Measurements from ENCODE around the gene PAPPA. TPM values are rescaled to one million over a fixed set of nuclear protein-coding genes. Genes with fewer than 3 reads are reported as not detected.

Gene PAPPA
- total RNA-seq, 1 donor from 2014 or later, result 219 TPM

GRCh38 chr9:116123171-116123570, 30.4 kb upstream of the PAPPA start:
- Mint-ChIP-seq H3K4me1 (ENCODE audit: low read depth) (no peaks in the 10 kb centered on the region), H3K27me3 (ENCODE audit: low read depth) (no peaks in the 10 kb centered on the region), H3K36me3 (ENCODE audit: low read depth) (peaks cover 6% of the 10 kb centered on the region), H3K4me3 (ENCODE audit: unreplicated experiment) (no peak overlapping the region), H3K27ac (ENCODE audit: unreplicated experiment) (no peak overlapping the region), H3K9me3 (ENCODE audit: low read depth) (peaks cover 15% of the 10 kb centered on the region)
- DNase-seq (ENCODE audit: low spot score), result no peak
- TF ChIP-seq CTCF (IDR thresholded peaks at IDR 0.05), result no peak

- Mint-ChIP-seq H3K4me3 (ENCODE audit: unreplicated experiment) (no peak overlapping the region), H3K4me1 (ENCODE audit: low read depth) (no peaks in the 10 kb centered on the region), H3K9me3 (ENCODE audit: low read depth) (peaks cover 13% of the 10 kb centered on the region), H3K27me3 (ENCODE audit: low read depth) (no peaks in the 10 kb centered on the region), H3K27ac (ENCODE audit: unreplicated experiment) (no peak overlapping the region), H3K36me3 (ENCODE audit: low read depth) (peaks cover 6% of the 10 kb centered on the region)
- no peak for DNase-seq (ENCODE audit: low spot score)
- no peak for TF ChIP-seq CTCF (IDR thresholded peaks at IDR 0.05)
These were observed 29.0 kb upstream of the PAPPA start for GRCh38 chr9:116124472-116125040.

- Mint-ChIP-seq H3K36me3 (ENCODE audit: low read depth) (peaks cover 3% of the 10 kb centered on the region), H3K4me3 (ENCODE audit: unreplicated experiment) (no peak overlapping the region), H3K9me3 (ENCODE audit: low read depth) (peaks cover 15% of the 10 kb centered on the region), H3K27ac (ENCODE audit: unreplicated experiment) (no peak overlapping the region), H3K4me1 (ENCODE audit: low read depth) (no peaks in the 10 kb centered on the region), H3K27me3 (ENCODE audit: low read depth) (no peaks in the 10 kb centered on the region)
- no peak for DNase-seq (ENCODE audit: low spot score)
- TF ChIP-seq CTCF (IDR thresholded peaks at IDR 0.05), result no peak
These were observed 20.4 kb upstream of the PAPPA start for GRCh38 chr9:116133163-116133562.

- Mint-ChIP-seq H3K27me3 (ENCODE audit: low read depth) (no peaks in the 10 kb centered on the region), H3K27ac (ENCODE audit: unreplicated experiment) (no peak overlapping the region), H3K36me3 (ENCODE audit: low read depth) (peaks cover 3% of the 10 kb centered on the region), H3K4me1 (ENCODE audit: low read depth) (no peaks in the 10 kb centered on the region), H3K9me3 (ENCODE audit: low read depth) (peaks cover 14% of the 10 kb centered on the region), H3K4me3 (ENCODE audit: unreplicated experiment) (no peak overlapping the region)
- TF ChIP-seq CTCF (IDR thresholded peaks at IDR 0.05), result no peak
- no peak for DNase-seq (ENCODE audit: low spot score)
These were observed 18.6 kb upstream of the PAPPA start for GRCh38 chr9:116134975-116135374.

GRCh38 chr9:116137010-116137409, 16.6 kb upstream of the PAPPA start:
- H3K27me3 Mint-ChIP-seq (ENCODE audit: low read depth), result no peaks in the 10 kb centered on the region
- TF ChIP-seq CTCF (IDR thresholded peaks at IDR 0.05), result no peak
- no peak for DNase-seq (ENCODE audit: low spot score)
- no peak overlapping the region for H3K4me3 Mint-ChIP-seq (ENCODE audit: unreplicated experiment)
- H3K4me1 Mint-ChIP-seq (ENCODE audit: low read depth), result no peaks in the 10 kb centered on the region
- no peaks in the 10 kb centered on the region for H3K9me3 Mint-ChIP-seq (ENCODE audit: low read depth)
- H3K27ac Mint-ChIP-seq (ENCODE audit: unreplicated experiment), result no peak overlapping the region
- H3K36me3 Mint-ChIP-seq (ENCODE audit: low read depth), result no peaks in the 10 kb centered on the region
